AG09309 (cell line): Measurements from ENCODE around the gene ME1.
"Not testable (repeated sequence)": the region's sequence is repeated elsewhere in the genome, so short reads cannot be mapped to it uniquely, and the experiment has no call there.

Experiments used
- DNase-seq: peaks from one replicate; pipeline ENCODE4 v3.0.0-alpha.2; 2010; ENCODE audit warnings: low read depth
- H3K4me3 ChIP-seq: 2 replicates; pipeline ENCODE4 v1.5.1; 2011; ENCODE audit warnings: mild to moderate bottlenecking, low read depth, low read length, moderate library complexity; ENCODE audit not compliant: control insufficient read depth
- TF ChIP-seq, protein P1 (sequence below): IDR thresholded peaks from 2 replicates; pipeline ENCODE4 v1.5.1; 2011; ENCODE audit warnings: mild to moderate bottlenecking, low read depth, low read length, inconsistent platforms; ENCODE audit not compliant: insufficient read depth, control insufficient read depth; ENCODE audit errors: missing control alignments

Gene ME1

DNA sequence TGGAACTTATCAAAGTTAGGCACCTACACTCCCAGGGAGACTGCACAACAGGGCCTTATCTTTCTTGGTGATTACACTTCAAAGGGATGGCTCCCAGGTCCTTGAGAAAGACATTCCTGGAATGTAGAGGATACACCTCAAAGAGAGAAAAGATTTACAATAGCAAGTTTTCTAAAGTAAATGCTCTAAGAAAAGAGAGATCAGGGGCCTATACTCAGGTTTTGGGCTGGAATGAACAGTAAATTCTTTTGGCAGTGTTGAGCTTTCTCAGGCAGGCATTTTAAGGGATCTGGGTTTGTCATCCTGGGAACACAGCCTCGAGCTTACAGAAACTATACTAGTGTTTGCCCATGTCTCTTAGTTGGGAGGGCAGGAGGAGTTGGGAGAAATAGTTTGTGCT, 31.7 kb upstream of the ME1 start:
- no peak for DNase-seq
- H3K4me3 ChIP-seq = no peak overlapping the region
- TF ChIP-seq, protein P1, sequence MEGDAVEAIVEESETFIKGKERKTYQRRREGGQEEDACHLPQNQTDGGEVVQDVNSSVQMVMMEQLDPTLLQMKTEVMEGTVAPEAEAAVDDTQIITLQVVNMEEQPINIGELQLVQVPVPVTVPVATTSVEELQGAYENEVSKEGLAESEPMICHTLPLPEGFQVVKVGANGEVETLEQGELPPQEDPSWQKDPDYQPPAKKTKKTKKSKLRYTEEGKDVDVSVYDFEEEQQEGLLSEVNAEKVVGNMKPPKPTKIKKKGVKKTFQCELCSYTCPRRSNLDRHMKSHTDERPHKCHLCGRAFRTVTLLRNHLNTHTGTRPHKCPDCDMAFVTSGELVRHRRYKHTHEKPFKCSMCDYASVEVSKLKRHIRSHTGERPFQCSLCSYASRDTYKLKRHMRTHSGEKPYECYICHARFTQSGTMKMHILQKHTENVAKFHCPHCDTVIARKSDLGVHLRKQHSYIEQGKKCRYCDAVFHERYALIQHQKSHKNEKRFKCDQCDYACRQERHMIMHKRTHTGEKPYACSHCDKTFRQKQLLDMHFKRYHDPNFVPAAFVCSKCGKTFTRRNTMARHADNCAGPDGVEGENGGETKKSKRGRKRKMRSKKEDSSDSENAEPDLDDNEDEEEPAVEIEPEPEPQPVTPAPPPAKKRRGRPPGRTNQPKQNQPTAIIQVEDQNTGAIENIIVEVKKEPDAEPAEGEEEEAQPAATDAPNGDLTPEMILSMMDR = no peak

DNA sequence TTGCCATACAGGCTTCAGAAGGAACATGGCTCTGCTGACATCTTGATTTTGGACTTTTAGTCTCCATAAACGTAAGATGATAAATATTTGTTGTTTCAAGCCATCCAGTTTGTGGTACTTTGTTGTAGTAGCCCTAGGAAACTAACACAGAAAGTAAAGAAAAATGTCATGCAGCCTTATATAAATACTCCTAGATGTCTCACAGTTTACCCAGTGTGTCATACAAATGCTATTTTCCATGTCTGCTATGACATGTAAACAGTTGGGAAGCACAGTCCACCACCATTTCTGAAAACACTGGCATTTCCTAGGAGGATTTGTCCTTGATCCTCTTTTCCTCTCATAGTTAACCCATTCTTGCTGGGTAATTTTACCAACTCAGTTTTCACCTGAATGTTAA, 30.6 kb upstream of the ME1 start:
- DNase-seq = no peak
- TF ChIP-seq, protein P1 = no peak

DNA sequence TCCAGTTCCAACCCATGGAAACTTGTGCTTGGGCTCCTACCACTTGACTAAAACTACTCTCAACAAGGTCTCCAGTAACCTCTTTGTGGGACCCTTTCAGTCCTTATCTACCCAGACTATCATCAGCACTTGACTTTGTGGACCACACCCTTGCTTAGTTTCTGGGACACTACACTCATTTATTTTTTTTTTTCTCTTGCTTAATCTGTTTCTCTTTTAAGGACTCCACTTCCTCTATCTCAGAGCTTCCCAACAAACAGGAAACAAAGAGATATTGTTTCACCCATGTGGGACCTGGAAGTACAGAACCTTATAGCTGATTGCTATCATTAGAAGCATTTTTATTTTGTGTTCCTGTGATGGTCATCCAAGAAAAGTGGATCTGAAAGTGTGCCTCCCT, 28.8 kb upstream of the ME1 start:
- no peak for DNase-seq
- TF ChIP-seq, protein P1 = no peak
- no peak overlapping the region for H3K4me3 ChIP-seq

More for the DNA sequence above, 30.6 kb upstream of the ME1 start:
- H3K4me3 ChIP-seq = no peak overlapping the region

DNA sequence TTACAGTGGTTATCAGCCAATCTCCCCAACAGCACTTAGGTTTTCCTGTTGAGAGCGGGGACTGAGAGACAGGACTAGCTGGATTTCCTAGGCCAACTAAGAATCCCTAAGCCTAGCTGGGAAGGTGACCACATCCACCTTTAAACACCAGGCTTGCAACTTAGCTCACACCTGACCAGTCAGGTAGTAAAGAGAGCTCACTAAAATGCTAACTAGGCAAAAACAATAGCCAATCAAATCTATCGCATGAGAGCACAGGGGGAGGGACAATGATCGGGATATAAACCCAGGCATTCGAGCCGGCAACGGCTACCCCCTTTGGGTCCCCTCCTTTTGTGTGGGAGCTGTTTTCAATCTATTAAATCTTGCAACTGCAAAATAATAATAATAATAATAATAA, 19.2 kb upstream of the ME1 start:
- not testable (repeated sequence) for H3K4me3 ChIP-seq, DNase-seq

DNA sequence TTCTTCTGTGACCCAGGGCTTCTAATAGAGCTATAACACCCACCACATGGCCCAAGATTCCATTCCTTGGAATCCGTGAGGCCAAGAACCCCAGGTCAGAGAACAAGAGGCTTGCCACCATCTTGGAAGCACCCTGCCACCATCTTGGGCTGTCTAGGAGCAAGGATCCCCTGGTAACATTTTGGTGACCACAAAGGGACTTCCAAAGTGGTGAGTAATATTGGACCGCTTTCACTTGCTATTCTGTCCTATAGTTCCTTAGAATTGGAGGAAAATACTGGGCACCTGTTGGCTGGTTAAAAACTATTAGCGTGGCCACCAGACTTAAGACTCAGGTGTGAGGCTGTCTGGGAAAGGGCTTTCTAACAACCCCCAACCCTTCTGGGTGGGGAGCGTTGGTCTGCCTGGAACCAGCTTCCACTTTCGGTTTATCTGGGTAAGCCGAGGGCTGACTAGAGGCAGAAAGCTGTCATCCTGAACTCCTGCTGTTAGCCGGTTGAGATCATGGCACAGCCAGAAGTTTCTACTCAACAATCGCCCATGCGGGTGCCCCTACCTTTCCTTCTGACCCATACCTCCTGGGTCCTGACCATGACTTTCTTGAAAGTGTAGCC, 13.3 kb upstream of the ME1 start:
- not testable (repeated sequence) for H3K4me3 ChIP-seq, DNase-seq

DNA sequence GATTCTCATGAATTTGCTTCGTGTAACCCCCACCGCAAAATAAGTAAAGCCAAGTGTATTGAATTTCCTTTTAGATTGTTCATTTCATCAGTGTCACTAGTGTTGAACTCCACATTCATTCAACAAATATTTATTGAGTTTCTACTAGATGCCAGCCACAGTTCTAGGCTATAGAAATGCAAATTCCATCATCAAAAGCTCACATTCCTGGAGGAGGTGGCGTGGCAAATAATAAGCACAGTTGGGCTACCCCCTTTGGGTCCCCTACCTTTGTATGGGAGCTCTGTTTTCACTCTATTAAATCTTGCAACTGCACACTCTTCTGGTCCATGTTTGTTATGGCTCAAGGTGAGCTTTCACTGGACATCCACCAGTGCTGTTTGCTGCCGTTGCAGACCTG, 12.7 kb upstream of the ME1 start:
- DNase-seq = no peak
- TF ChIP-seq, protein P1 = no peak
- no peak overlapping the region for H3K4me3 ChIP-seq

DNA sequence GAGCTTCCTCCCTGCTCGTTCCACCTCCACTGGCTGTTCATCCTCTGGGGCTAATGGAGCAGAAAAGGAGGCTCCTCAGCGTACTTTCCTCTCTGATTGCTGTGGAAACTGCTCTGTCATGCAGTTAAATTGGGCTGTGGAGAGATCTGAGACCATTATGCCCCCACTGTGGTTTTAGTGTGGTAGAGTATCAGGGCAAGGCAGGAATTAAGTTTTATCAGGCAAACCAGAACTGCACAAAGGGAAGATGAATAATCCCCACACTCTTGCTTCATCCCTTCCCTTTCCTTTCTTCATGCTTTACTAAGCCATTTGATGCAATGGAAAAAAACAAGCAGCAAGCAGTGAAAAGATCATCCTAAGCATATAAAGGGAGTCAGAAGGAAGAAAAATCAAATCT, 11.9 kb upstream of the ME1 start:
- TF ChIP-seq, protein P1 = no peak
- DNase-seq = peak; percentile 61

DNA sequence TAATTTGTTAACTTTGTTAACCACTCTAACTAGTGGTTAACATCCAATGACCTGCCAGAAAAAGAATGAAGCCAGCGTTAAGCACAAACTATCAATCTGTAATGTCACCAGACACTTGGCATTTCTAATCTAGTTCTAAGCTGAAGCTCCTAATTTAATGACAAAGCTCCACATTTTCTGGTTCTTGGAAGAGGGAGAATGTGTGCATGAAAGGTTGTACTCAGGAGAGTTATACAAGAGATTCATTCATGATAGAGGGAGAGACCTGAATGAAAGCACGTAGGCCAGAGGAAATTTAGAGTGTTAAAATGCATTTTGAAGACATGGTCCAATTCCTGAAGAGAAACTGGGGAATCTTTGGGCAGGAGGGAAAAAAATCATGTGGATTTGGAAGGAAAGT, 8.3 kb upstream of the ME1 start:
- no peak for DNase-seq
- no peak overlapping the region for H3K4me3 ChIP-seq
- TF ChIP-seq, protein P1 = no peak

More for the DNA sequence above, 11.9 kb upstream of the ME1 start:
- no peak overlapping the region for H3K4me3 ChIP-seq
